Karpas-422 (cell line): ENCODE data around the gene KYAT1. TPM values are rescaled to one million over a fixed set of nuclear protein-coding genes. Genes with fewer than 3 reads are reported as not detected.
A peak's percentile ranks its signal among the peaks of the same experiment; 100 is the strongest.

Source experiments
- DNase-seq: peaks from one replicate; pipeline ENCODE4 v3.0.0-alpha.2; 2015
- H2AFZ ChIP-seq: fragments of 200-600 bp; sonication (generic); 2 replicates; pipeline ENCODE4 v1.6.1; 2014; ENCODE audit warnings: antibody characterized with exemption, low read length, mixed read lengths
- H3K27ac ChIP-seq: fragments of 200-600 bp; sonication (generic); 2 replicates; pipeline ENCODE4 v1.5.1; 2014; ENCODE audit warnings: mild to moderate bottlenecking, low read length, moderate library complexity
- H3K27me3 ChIP-seq: fragments of 200-600 bp; sonication (generic); 2 replicates; pipeline ENCODE4 v1.6.1; 2014; ENCODE audit warnings: low read length, mixed read lengths
- H3K36me3 ChIP-seq: fragments of 200-600 bp; sonication (generic); 2 replicates; pipeline ENCODE4 v1.6.1; 2014; ENCODE audit warnings: low read length, mixed read lengths; ENCODE audit not compliant: insufficient read depth
- H3K4me1 ChIP-seq: fragments of 200-600 bp; sonication (generic); 2 replicates; pipeline ENCODE4 v1.6.1; 2014; ENCODE audit warnings: mild to moderate bottlenecking, low read length, mixed read lengths
- H3K4me2 ChIP-seq: fragments of 200-600 bp; sonication (generic); 2 replicates; pipeline ENCODE4 v1.6.1; 2014; ENCODE audit warnings: low read length, low read depth, mild to moderate bottlenecking; ENCODE audit not compliant: poor library complexity, severe bottlenecking
- H3K4me3 ChIP-seq: fragments of 200-600 bp; sonication (generic); 2 replicates; pipeline ENCODE4 v1.5.1; 2014; ENCODE audit warnings: mild to moderate bottlenecking, antibody characterized with exemption, low read length, mixed read lengths
- H3K79me2 ChIP-seq: fragments of 200-600 bp; sonication (generic); 2 replicates; pipeline ENCODE4 v1.6.1; 2014; ENCODE audit warnings: mild to moderate bottlenecking, low read length, mixed read lengths
- H3K9ac ChIP-seq: fragments of 200-600 bp; sonication (generic); 2 replicates; pipeline ENCODE4 v1.6.0; 2014; ENCODE audit warnings: low read length
- H3K9me2 ChIP-seq: fragments of 200-600 bp; sonication (generic), shearing (Covaris generic); replicated peaks from 2 replicates; pipeline ENCODE4 v1.6.0; 2014; ENCODE audit warnings: mild to moderate bottlenecking, low read length, moderate library complexity; ENCODE audit not compliant: insufficient read depth
- H3K9me3 ChIP-seq: fragments of 300-700, 200-600 bp; sonication (generic); 2 replicates; pipeline ENCODE4 v1.6.1; 2014; ENCODE audit warnings: low read length, mixed read lengths
- H4K20me1 ChIP-seq: fragments of 200-600 bp; sonication (generic); 2 replicates; pipeline ENCODE4 v1.6.1; 2014; ENCODE audit warnings: mild to moderate bottlenecking, antibody characterized with exemption, low read length, low read depth; ENCODE audit not compliant: insufficient read depth
- total RNA-seq: library from RNA; depleted of rRNA; stranded (reverse); fragments of >200 nt; shearing (Covaris generic); gene quantifications from 2 replicates; pipeline ENCODE4 v1.2.3, GENCODE V29; 2014; ENCODE audit warnings: low replicate concordance

KYAT1 gene
- total RNA-seq, 1 experiment from 2014 or later = 26.8 TPM

GRCh38 chr9:128818839-128819715 is 62.7 kb downstream of the KYAT1 start:
- H2AFZ ChIP-seq = no peak overlapping the region
- peak; percentile 82 for DNase-seq
- peaks cover 3% of the 10 kb centered on the region; the same call in 1 of the 2 replicates for H4K20me1 ChIP-seq
- H3K4me3 ChIP-seq = peak overlapping the region; percentile 89
- H3K9ac ChIP-seq = peak overlapping the region; percentile 83
- peaks cover 9% of the 10 kb centered on the region; the same call in 1 of the 2 replicates for H3K79me2 ChIP-seq
- H3K27ac ChIP-seq = no peak overlapping the region
- H3K4me2 ChIP-seq = peak overlapping the region; percentile 96
- no peaks in the 10 kb centered on the region for H3K27me3 ChIP-seq
- no peaks in the 10 kb centered on the region for H3K9me2 ChIP-seq
- H3K9me3 ChIP-seq = no peaks in the 10 kb centered on the region
- H3K4me1 ChIP-seq = peaks cover 26% of the 10 kb centered on the region
- no peaks in the 10 kb centered on the region for H3K36me3 ChIP-seq

- H3K4me3 ChIP-seq = peak within 1 kb of the TSS; percentile 89
- H3K9ac ChIP-seq = peak within 1 kb of the TSS; percentile 83
- H3K27me3 ChIP-seq = no peaks in the 10 kb centered on the region
- H3K27ac ChIP-seq = peak within 1 kb of the TSS; percentile 45; the same call in 1 of the 2 replicates
- peak within 1 kb of the TSS; percentile 96 for H3K4me2 ChIP-seq
- no peaks in the 10 kb centered on the region for H3K36me3 ChIP-seq
- no peaks in the 10 kb centered on the region for H3K9me3 ChIP-seq
- peaks cover 26% of the 10 kb centered on the region for H3K4me1 ChIP-seq
- H4K20me1 ChIP-seq = peaks cover 3% of the 10 kb centered on the region; the same call in 1 of the 2 replicates
- H3K79me2 ChIP-seq = peaks cover 9% of the 10 kb centered on the region; the same call in 1 of the 2 replicates
- peak within 1 kb of the TSS; percentile 98 for H2AFZ ChIP-seq
- H3K9me2 ChIP-seq = no peaks in the 10 kb centered on the region
- DNase-seq = peak; percentile 99
These were observed 63.5 kb downstream of the KYAT1 start, which contains the start of gene ENDOG for GRCh38 chr9:128818099-128818838. ENDOG (plus strand) TSS chr9:128818500; CDS start chr9:128818685, 185 bp downstream.

- H3K79me2 ChIP-seq = no peaks in the 10 kb centered on the region
- H3K4me2 ChIP-seq = no peak overlapping the region
- H3K9ac ChIP-seq = no peak overlapping the region
- H3K9me2 ChIP-seq = no peaks in the 10 kb centered on the region
- no peak overlapping the region for H3K4me3 ChIP-seq
- H3K36me3 ChIP-seq = peaks cover 4% of the 10 kb centered on the region
- H3K27ac ChIP-seq = no peak overlapping the region
- no peak overlapping the region for H2AFZ ChIP-seq
- no peaks in the 10 kb centered on the region for H3K4me1 ChIP-seq
- no peak for DNase-seq
- H3K27me3 ChIP-seq = no peaks in the 10 kb centered on the region
- H3K9me3 ChIP-seq = no peaks in the 10 kb centered on the region
- no peaks in the 10 kb centered on the region for H4K20me1 ChIP-seq
These were observed 70.9 kb downstream of the KYAT1 start for GRCh38 chr9:128810873-128811272.

- no peak for DNase-seq
- no peak overlapping the region for H3K4me2 ChIP-seq
- H4K20me1 ChIP-seq = no peaks in the 10 kb centered on the region
- H3K9me2 ChIP-seq = no peaks in the 10 kb centered on the region
- no peaks in the 10 kb centered on the region for H3K27me3 ChIP-seq
- H3K4me3 ChIP-seq = no peak overlapping the region
- no peaks in the 10 kb centered on the region for H3K9me3 ChIP-seq
- H3K9ac ChIP-seq = no peak overlapping the region
- H3K36me3 ChIP-seq = peaks cover 8% of the 10 kb centered on the region
- no peak overlapping the region for H3K27ac ChIP-seq
- no peaks in the 10 kb centered on the region for H3K4me1 ChIP-seq
- H3K79me2 ChIP-seq = no peaks in the 10 kb centered on the region
- H2AFZ ChIP-seq = no peak overlapping the region
These were observed 71.9 kb downstream of the KYAT1 start for GRCh38 chr9:128809831-128810230.

- no peak overlapping the region for H3K4me2 ChIP-seq
- peaks cover 8% of the 10 kb centered on the region for H3K36me3 ChIP-seq
- H3K27ac ChIP-seq = no peak overlapping the region
- no peaks in the 10 kb centered on the region for H3K27me3 ChIP-seq
- H3K4me3 ChIP-seq = no peak overlapping the region
- no peaks in the 10 kb centered on the region for H4K20me1 ChIP-seq
- no peaks in the 10 kb centered on the region for H3K4me1 ChIP-seq
- H3K79me2 ChIP-seq = no peaks in the 10 kb centered on the region
- H3K9me2 ChIP-seq = no peaks in the 10 kb centered on the region
- H3K9ac ChIP-seq = no peak overlapping the region
- no peak for DNase-seq
- no peaks in the 10 kb centered on the region for H3K9me3 ChIP-seq
- no peak overlapping the region for H2AFZ ChIP-seq
These were observed 72.6 kb downstream of the KYAT1 start for GRCh38 chr9:128809036-128809599.

GRCh38 chr9:128808543-128808942 is 73.2 kb downstream of the KYAT1 start:
- DNase-seq = no peak
- no peak overlapping the region for H3K4me3 ChIP-seq
- H2AFZ ChIP-seq = no peak overlapping the region
- H3K27ac ChIP-seq = no peak overlapping the region
- H4K20me1 ChIP-seq = no peaks in the 10 kb centered on the region
- H3K4me2 ChIP-seq = no peak overlapping the region
- H3K9me2 ChIP-seq = no peaks in the 10 kb centered on the region
- H3K79me2 ChIP-seq = no peaks in the 10 kb centered on the region
- no peak overlapping the region for H3K9ac ChIP-seq
- no peaks in the 10 kb centered on the region for H3K4me1 ChIP-seq
- no peaks in the 10 kb centered on the region for H3K9me3 ChIP-seq
- H3K27me3 ChIP-seq = no peaks in the 10 kb centered on the region
- peaks cover 8% of the 10 kb centered on the region for H3K36me3 ChIP-seq

GRCh38 chr9:128807827-128808226 is 73.9 kb downstream of the KYAT1 start:
- Histone ChIP-seq H3K9me3 (no peaks in the 10 kb centered on the region), H3K4me3 (no peak overlapping the region), H3K79me2 (no peaks in the 10 kb centered on the region), H3K27ac (no peak overlapping the region), H3K9ac (no peak overlapping the region), H2AFZ (no peak overlapping the region), H4K20me1 (no peaks in the 10 kb centered on the region), H3K27me3 (no peaks in the 10 kb centered on the region), H3K4me2 (no peak overlapping the region), H3K36me3 (peaks cover 8% of the 10 kb centered on the region), H3K9me2 (no peaks in the 10 kb centered on the region), H3K4me1 (no peaks in the 10 kb centered on the region)
- no peak for DNase-seq

- DNase-seq = no peak
- Histone ChIP-seq H3K4me3 (no peak overlapping the region), H3K9ac (no peak overlapping the region), H4K20me1 (no peaks in the 10 kb centered on the region), H2AFZ (no peak overlapping the region), H3K27ac (no peak overlapping the region), H3K79me2 (no peaks in the 10 kb centered on the region), H3K9me3 (no peaks in the 10 kb centered on the region), H3K36me3 (peaks cover 8% of the 10 kb centered on the region), H3K9me2 (no peaks in the 10 kb centered on the region), H3K27me3 (no peaks in the 10 kb centered on the region), H3K4me1 (no peaks in the 10 kb centered on the region), H3K4me2 (no peak overlapping the region)
These were observed 76.1 kb downstream of the KYAT1 start for GRCh38 chr9:128805661-128806060.
